GM12872 (cell line): ENCODE data around the gene CPNE4.
A peak's percentile ranks its signal among the peaks of the same experiment; 100 is the strongest.

ENCODE experiments used
- TF ChIP-seq, protein P1 (sequence below): IDR thresholded peaks from 3 replicates; pipeline ENCODE4 v1.5.1; 2011; ENCODE audit warnings: low read depth, mild to moderate bottlenecking, low read length, moderate library complexity; ENCODE audit not compliant: insufficient read depth

Gene CPNE4

DNA sequence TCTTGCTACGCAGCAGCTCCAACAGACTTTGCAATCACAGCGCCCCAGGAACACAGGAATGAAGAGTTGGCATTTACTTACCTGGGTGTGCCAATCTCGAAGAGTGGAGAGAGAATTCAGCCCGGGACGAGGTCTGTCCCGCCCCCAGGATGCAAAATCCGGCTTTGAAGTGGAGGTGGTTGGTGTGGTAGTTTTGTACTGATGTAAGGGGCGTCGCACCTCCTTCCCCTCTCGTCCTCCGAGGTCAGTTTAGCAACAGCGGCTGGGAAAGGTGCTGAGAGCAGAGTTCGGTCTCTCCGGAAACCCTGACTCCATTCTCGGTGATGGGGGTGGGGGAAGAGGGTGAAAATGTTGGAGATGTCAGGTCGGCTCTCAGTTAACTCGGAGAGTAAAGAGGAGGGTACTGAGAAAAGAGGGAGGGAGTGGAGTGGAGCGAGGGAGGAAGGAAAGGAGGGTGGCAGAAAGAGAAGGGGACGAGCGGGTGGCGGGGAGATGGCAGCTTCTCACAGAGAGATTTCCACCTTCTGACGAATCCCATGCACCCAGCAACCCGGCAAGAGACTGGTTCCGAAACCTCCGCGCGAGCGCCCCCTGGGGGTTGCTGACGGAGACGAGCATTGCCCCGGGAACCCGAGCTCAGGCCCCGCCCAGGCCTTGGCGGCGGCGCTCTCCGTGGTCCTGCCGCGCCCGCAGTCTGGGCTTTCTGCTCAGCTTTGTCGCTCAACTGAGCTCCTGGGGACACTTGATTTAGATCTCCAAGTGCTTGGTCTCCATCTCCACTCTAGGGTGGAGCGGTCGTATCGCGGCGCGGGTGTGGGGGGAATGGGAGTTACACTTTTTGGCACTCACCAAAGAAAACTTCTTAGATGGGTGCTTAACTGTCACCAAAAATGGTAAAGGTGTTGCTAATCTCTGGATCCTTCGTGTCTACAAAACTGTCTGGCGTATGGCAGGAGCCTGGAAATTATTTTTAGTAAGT, at the start of gene CPNE4:
Gene CPNE4, minus strand, starts transcription at position 529 of the 979 bp plus-strand sequence.
- TF ChIP-seq, protein P1, sequence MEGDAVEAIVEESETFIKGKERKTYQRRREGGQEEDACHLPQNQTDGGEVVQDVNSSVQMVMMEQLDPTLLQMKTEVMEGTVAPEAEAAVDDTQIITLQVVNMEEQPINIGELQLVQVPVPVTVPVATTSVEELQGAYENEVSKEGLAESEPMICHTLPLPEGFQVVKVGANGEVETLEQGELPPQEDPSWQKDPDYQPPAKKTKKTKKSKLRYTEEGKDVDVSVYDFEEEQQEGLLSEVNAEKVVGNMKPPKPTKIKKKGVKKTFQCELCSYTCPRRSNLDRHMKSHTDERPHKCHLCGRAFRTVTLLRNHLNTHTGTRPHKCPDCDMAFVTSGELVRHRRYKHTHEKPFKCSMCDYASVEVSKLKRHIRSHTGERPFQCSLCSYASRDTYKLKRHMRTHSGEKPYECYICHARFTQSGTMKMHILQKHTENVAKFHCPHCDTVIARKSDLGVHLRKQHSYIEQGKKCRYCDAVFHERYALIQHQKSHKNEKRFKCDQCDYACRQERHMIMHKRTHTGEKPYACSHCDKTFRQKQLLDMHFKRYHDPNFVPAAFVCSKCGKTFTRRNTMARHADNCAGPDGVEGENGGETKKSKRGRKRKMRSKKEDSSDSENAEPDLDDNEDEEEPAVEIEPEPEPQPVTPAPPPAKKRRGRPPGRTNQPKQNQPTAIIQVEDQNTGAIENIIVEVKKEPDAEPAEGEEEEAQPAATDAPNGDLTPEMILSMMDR: peak; percentile 79

DNA sequence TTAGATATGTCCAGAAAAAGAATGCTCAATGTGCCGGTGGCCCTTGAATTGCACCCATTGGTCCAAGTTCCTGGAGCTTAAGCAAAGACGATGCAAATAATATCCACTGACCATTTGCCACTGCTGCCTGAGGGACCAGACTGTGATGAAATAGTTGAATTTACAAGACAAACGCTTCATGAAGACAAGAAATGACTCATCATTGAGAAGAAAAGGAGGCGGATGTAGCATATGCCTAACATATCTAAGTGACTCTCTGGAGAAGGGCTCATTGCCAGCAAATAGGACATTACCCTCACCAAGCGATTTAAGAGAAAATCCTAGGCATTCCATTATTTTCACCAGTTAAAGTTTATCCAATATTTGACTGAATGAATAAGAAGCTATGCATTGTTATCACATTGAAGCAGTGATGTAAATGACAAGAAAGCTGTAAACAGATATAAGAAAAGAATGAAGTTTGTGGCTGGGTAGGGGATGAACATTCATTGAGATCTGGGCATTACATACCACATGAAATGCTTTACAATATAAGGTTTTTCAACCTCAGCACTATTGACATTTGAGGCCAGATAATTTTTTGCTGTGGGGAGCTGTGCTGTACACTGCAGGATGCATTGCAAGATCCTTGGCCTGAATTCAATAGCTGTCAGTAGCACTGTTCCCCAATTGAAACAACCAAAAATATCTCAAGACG, 48.9 kb upstream of the CPNE4 start:
- TF ChIP-seq, protein P1: no peak

- TF ChIP-seq, protein P1: no peak
Measured at GRCh38 chr3:132083159-132083558, 48.3 kb upstream of the CPNE4 start.

DNA sequence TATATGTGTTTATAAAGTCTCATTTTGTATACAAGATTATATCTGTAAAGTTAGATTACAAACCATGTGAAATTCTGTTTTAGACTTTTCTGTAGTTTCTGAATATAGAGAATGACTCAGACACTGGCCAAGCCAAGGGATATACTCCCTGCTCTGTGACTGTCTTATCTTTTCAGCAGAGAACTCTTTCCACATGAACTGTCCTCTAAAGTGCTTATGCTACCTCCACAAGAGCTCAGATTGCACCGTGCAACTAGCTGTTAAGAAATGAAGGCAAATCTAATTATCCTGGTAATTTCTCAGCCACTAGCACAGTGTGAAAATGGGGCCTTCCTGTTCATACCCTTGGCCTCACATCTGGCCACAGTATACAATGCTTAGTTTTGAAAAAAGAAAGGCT, 44.3 kb upstream of the CPNE4 start:
- TF ChIP-seq, protein P1: no peak

- TF ChIP-seq, protein P1: no peak
Measured at GRCh38 chr3:132073771-132074170, 39.0 kb upstream of the CPNE4 start.

DNA sequence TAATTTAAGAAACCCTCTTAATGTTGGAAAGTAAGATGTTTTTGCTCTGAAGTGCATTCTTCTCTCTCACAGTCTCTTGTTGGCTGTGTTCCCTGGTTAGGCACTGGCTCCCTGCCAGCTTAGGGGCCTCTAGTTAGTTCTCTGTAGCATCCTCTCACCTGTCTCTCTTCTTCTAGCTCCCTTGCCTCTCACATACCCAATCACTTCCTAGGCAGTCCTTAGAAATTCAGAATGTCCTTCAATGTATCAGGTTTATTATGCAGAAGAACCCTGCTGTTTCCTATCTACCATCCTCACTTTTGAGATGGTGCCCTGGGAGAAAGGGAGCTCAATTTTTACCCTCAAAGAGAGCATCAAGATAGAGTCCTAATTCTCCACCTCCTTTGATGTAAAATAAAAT, 36.2 kb upstream of the CPNE4 start:
- TF ChIP-seq, protein P1: no peak

DNA sequence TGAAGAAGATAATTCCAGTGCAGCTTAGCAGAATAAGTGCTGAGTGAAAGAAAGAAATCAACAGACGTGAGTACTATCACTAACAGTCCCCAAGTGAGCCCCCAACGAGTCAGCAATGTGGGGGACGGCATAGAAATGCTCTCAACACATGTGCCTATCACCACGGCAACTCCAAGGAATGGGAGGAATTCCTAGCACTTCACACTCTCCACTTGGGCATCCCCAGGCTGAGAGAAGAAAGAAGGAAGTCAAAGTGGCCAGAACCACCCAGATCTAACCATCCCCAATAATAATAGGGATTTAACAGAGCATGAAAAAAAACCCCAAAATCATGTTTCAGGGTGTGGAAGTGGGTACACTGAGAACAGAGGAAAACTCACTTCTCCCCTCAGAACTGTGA, 29.3 kb upstream of the CPNE4 start:
- TF ChIP-seq, protein P1: no peak
